Esophagus squamous epithelium (tissue), 5 donors: Measurements from ENCODE around the gene TTBK2. TPM values are rescaled to one million over a fixed set of nuclear protein-coding genes. Genes with fewer than 3 reads are reported as not detected.

Source experiments
- DNase-seq: peaks from one replicate; lab custom pipeline; 2025; lab: John Stamatoyannopoulos, UW
- H3K27ac ChIP-seq, 4 donors: fragments of 200-600 bp; sonication (generic); one replicate each; pipeline ENCODE4 v1.5.1; 2016 to 2019; ENCODE audit warnings: mild to moderate bottlenecking in 1 of 4
- H3K27me3 ChIP-seq, 4 donors: fragments of 200-600 bp; sonication (generic); 1 replicate in 3 of 4; 2 replicates in 1 of 4; pipeline versions ENCODE4 v1.5.1 to v1.6.0; 2017 to 2021; ENCODE audit warnings: antibody characterized with exemption in 1 of 4
- H3K36me3 ChIP-seq, 3 donors: fragments of 200-600 bp; sonication (generic); one replicate each; pipeline ENCODE4 v1.5.1; 2016 to 2019
- H3K4me1 ChIP-seq, 3 donors: fragments of 200-600 bp; sonication (generic); one replicate each; pipeline ENCODE4 v1.5.1; 2017 to 2019
- H3K4me3 ChIP-seq, 4 donors: fragments of 200-600 bp; sonication (generic); 1 replicate in 3 of 4; 2 replicates in 1 of 4; pipeline ENCODE4 v1.5.1; 2016 to 2019; ENCODE audit warnings: mild to moderate bottlenecking in 2 of 4, moderate library complexity in 1 of 4
- H3K9me3 ChIP-seq, 3 donors: fragments of 200-600 bp; sonication (generic); one replicate each; pipeline ENCODE4 v1.5.1; 2016 to 2019
- POLR2A ChIP-seq, 4 donors: fragments of 450-650 bp; IDR thresholded peaks; one replicate each; pipeline ENCODE4 v1.6.1; 2017; ENCODE audit warnings: antibody characterized with exemption in 4 of 4, mild to moderate bottlenecking in 4 of 4, moderate library complexity in 3 of 4
- WGBS, 2 donors: methylation state at CpG; one replicate each; pipeline ENCODE4 v1.1.5; 2018; 5-methylcytosine and 5-hydroxymethylcytosine counted together
- intact Hi-C: fragments of 100-400 bp; cut with DNase I; formaldehyde crosslinking; loops from one replicate; pipeline ENCODE4 v1.15.0; 2022
- total RNA-seq, 4 donors: library from RNA; depleted of rRNA; stranded (reverse); fragments of >200 nt; gene quantifications; one replicate each; pipeline ENCODE4 v1.1.0, GENCODE V29; 2016
- TF ChIP-seq, protein P1 (sequence below), 6 experiments: fragments of 450-650 bp in 4 of 6; fragments of 200-600 bp in 2 of 6; sonication (generic) in 2 of 6; IDR thresholded peaks; one replicate each; pipeline ENCODE4 v1.5.1; 2016 to 2019; ENCODE audit warnings: antibody characterized with exemption in 6 of 6, mild to moderate bottlenecking in 4 of 6, moderate library complexity in 4 of 6
- donor health status: DM: yes; HTN: yes; CAD: no.

The TTBK2 gene
- total RNA-seq, 4 donors from 2014 or later = 5.8 to 11.8 (median 6.8) TPM

DNA sequence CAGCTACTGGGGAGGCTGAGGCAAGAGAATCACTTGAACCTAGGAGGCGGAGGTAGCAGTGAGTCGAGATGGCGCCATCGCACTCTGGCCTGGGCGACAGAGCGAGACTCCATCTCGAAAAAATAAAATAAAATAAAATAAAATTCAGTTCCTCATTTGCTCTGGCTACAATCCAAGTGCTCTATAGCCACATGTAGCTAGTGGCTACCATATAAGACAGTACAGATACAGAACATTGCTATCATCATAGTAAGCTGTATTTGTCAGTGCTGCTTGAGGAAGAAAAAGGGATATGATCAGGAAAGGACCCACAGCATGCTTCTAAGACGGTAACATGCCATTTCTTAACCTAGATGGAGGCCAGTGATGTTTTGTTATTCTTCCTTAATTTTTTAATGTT, 95.0 kb downstream of the TTBK2 start:
- TF ChIP-seq POLR2A (IDR thresholded peaks at IDR 0.05) = no peak
- TF ChIP-seq, protein P1, sequence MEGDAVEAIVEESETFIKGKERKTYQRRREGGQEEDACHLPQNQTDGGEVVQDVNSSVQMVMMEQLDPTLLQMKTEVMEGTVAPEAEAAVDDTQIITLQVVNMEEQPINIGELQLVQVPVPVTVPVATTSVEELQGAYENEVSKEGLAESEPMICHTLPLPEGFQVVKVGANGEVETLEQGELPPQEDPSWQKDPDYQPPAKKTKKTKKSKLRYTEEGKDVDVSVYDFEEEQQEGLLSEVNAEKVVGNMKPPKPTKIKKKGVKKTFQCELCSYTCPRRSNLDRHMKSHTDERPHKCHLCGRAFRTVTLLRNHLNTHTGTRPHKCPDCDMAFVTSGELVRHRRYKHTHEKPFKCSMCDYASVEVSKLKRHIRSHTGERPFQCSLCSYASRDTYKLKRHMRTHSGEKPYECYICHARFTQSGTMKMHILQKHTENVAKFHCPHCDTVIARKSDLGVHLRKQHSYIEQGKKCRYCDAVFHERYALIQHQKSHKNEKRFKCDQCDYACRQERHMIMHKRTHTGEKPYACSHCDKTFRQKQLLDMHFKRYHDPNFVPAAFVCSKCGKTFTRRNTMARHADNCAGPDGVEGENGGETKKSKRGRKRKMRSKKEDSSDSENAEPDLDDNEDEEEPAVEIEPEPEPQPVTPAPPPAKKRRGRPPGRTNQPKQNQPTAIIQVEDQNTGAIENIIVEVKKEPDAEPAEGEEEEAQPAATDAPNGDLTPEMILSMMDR (IDR thresholded peaks at IDR 0.05) = no peak
- Histone ChIP-seq H3K9me3 (no peaks in the 10 kb centered on the region), H3K4me3 (no peak overlapping the region), H3K27ac (no peak overlapping the region), H3K27me3 (no peaks in the 10 kb centered on the region), H3K36me3 (peaks cover 0 to 23% (median 0%) of the 10 kb centered on the region in 3 donors), H3K4me1 (peaks cover 0 to 8% (median 0%) of the 10 kb centered on the region in 3 donors)
- DNase-seq = no peak
- 90 to 94% methylated on average over 8 of the region's 8 CpGs for WGBS, 2 donors
- intact Hi-C loops = no loop called here

- Histone ChIP-seq H3K4me3 (no peak overlapping the region), H3K36me3 (peaks cover 0 to 20% (median 0%) of the 10 kb centered on the region in 3 donors), H3K9me3 (no peaks in the 10 kb centered on the region), H3K4me1 (no peaks in the 10 kb centered on the region), H3K27ac (no peak overlapping the region), H3K27me3 (no peaks in the 10 kb centered on the region)
- DNase-seq = no peak
- TF ChIP-seq, protein P1 (IDR thresholded peaks at IDR 0.05) = no peak
- no peak for TF ChIP-seq POLR2A (IDR thresholded peaks at IDR 0.05)
- 68 to 85% methylated on average over 3 of the region's 3 CpGs for WGBS, 2 donors
- intact Hi-C loops = no loop called here
Measured at GRCh38 chr15:42820811-42821210, 99.8 kb downstream of the TTBK2 start.

GRCh38 chr15:42819786-42820185, 100.8 kb downstream of the TTBK2 start:
- no peak overlapping the region for H3K27ac ChIP-seq
- peaks cover 0 to 15% (median 0%) of the 10 kb centered on the region in 3 donors for H3K36me3 ChIP-seq
- no peak overlapping the region for H3K4me3 ChIP-seq
- no peak for TF ChIP-seq POLR2A (IDR thresholded peaks at IDR 0.05)
- TF ChIP-seq, protein P1 (IDR thresholded peaks at IDR 0.05) = no peak
- WGBS, 2 donors = 78 to 82% methylated on average over 1 of the region's 1 CpG
- H3K9me3 ChIP-seq = no peaks in the 10 kb centered on the region
- intact Hi-C loops = no loop called here
- H3K27me3 ChIP-seq = no peaks in the 10 kb centered on the region
- no peak for DNase-seq
- H3K4me1 ChIP-seq = no peaks in the 10 kb centered on the region

GRCh38 chr15:42811433-42811832, 109.1 kb downstream of the TTBK2 start:
- intact Hi-C loops = no loop called here
- Histone ChIP-seq H3K4me1 (no peaks in the 10 kb centered on the region), H3K4me3 (no peak overlapping the region), H3K27me3 (no peaks in the 10 kb centered on the region), H3K36me3 (peaks cover 0 to 32% (median 0%) of the 10 kb centered on the region in 3 donors), H3K9me3 (no peaks in the 10 kb centered on the region), H3K27ac (no peak overlapping the region)
- no peak for DNase-seq
- TF ChIP-seq POLR2A (IDR thresholded peaks at IDR 0.05) = no peak
- TF ChIP-seq, protein P1 (IDR thresholded peaks at IDR 0.05) = no peak

GRCh38 chr15:42808913-42809312, 111.7 kb downstream of the TTBK2 start:
- 84 to 100% methylated on average over 1 of the region's 1 CpG for WGBS, 2 donors
- no peak overlapping the region for H3K27ac ChIP-seq
- no peak overlapping the region for H3K4me3 ChIP-seq
- no peaks in the 10 kb centered on the region for H3K4me1 ChIP-seq
- peaks cover 0 to 30% (median 0%) of the 10 kb centered on the region in 3 donors for H3K36me3 ChIP-seq
- H3K27me3 ChIP-seq = no peaks in the 10 kb centered on the region
- TF ChIP-seq POLR2A (IDR thresholded peaks at IDR 0.05) = no peak
- TF ChIP-seq, protein P1 (IDR thresholded peaks at IDR 0.05) = no peak
- intact Hi-C loops = no loop called here
- H3K9me3 ChIP-seq = no peaks in the 10 kb centered on the region
- DNase-seq = no peak
